Measurements from ENCODE around the gene CATSPER3.

The CATSPER3 gene

DNA sequence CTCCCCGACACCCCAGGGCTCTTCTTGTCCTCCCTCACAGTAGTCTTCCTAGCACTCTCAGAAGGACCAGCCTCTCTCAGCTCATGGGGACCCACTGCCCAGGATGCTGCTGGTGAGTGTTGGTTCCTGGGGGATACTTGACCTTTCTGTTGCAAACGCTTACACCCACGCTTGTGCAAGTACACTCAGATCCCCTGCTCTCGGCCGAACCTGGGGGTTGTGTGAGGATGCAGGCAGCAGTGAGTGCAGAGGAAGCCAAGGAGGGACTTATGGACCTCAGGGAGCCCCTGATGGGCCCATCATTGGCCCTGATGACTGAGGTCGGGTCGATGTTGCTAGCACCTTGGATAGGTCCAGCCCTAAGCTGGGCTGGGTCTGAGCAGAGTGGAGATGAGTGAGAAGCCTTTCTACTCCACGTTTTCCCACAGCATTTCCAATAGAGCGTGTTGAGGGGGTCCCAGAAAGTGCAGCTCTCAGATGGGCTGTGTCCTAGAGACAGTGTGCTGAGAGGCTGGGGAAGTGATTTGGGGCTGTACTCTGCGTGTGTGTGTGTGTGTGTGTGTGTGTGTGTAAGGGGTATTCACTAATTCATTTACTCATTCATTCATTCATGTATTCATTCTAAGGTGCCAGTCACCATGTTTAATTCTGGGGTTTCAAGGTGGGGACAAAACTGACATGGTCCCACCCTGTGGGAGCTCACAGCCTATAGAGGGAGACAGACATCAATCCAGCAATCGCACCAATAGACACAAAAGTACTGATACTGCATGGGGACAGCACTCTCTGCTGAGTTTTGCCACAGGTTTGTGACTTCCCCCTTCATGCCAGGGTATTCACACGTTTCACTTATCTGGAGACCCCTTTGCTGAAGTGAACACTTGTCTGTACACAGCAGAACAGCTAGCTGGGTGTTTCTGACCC, 91.6 kb downstream of the CATSPER3 start:
- no peak for DNase-seq (ENCODE audit: low read depth in 2 of 2, low spot score in 1 of 2)

DNA sequence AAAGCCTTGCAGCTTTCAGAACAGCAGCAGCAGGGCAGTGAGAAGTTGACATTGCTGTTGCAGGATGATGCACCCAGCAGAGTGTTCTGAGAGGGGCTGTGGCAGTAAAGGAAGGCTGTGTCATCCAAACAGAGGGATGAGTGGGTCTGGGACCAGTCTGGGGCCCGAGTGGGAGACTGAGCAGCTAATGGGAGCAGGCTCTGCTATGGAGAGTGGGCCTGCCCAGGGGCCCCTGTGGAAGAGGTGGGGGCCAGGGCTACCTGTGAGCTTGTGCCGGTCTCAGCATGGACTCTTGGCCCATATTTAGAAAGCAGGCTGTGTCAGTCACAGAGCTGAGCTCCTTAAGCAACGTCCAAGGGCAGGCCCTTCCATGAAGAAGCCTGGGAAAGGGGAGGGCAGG, 92.3 kb downstream of the CATSPER3 start:
- DNase-seq (ENCODE audit: low read depth in 2 of 2, low spot score in 1 of 2): no peak

DNA sequence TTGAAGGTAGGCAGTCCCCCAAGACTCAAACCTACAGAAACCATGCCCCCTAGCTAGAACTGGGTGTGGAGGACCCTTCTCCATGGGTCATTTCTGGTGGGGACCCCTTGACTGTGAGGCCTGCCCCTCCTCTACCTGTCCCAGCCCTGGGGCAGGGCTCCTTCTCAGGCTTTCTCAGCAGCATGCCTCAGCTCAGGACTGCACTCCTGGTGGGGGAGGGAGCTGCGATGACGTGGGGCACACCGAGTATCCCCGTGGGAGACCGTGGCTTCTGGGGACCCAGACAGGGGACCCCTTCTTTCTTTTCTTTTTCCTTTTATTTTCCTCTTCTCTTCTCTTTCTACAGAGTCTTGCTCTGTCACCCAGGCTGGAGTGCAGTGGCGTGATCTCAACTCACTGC, 93.3 kb downstream of the CATSPER3 start:
- DNase-seq (ENCODE audit: low read depth in 2 of 2, low spot score in 1 of 2): no peak
